ENCODE results near the gene PATL2. TPM values are rescaled to one million over a fixed set of nuclear protein-coding genes. Genes with fewer than 3 reads are reported as not detected.
"Not testable (repeated sequence)": the region's sequence is repeated elsewhere in the genome, so short reads cannot be mapped to it uniquely, and the experiment has no call there.

Gene PATL2
- total RNA-seq, 2 experiments from 2014 or later = 17.2 to 38.4 TPM

DNA sequence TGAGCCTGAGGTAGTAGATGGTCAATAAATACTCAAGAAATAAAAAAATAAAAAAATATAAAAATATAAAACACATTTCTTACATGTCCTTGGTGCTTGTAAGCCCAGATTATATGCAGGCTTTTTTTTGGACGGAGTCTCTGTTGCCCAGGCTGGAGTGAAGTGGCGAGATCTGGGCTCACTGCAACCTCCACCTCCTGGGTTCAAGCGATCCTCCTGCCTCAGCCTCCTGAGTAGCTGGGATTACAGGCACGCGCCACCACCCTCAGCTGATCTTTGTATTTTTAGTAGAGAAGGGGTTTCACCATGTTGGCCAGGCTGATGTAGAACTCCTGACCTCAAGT, 17.1 kb upstream of the PATL2 start:
- H3K9me3 Mint-ChIP-seq (ENCODE audit: low read depth); H3K27me3 Mint-ChIP-seq; DNase-seq; ATAC-seq: not testable (repeated sequence)
- Mint-ChIP-seq H3K4me3 (peak overlapping the region; percentile 94), H3K36me3 (peaks cover 26% of the 10 kb centered on the region), H3K27ac (peak overlapping the region; percentile 99), H3K4me1 (peaks cover 68% of the 10 kb centered on the region)
- CTCF ChIA-PET = interaction anchor here (0.7 to 8.6 kb wide), 9 partner anchors 8 to 144 kb away, joined by 3 to 138 read pairs (median 4); partner anchors contain the start of genes B2M, PATL2, SPG11 and TRIM69

DNA sequence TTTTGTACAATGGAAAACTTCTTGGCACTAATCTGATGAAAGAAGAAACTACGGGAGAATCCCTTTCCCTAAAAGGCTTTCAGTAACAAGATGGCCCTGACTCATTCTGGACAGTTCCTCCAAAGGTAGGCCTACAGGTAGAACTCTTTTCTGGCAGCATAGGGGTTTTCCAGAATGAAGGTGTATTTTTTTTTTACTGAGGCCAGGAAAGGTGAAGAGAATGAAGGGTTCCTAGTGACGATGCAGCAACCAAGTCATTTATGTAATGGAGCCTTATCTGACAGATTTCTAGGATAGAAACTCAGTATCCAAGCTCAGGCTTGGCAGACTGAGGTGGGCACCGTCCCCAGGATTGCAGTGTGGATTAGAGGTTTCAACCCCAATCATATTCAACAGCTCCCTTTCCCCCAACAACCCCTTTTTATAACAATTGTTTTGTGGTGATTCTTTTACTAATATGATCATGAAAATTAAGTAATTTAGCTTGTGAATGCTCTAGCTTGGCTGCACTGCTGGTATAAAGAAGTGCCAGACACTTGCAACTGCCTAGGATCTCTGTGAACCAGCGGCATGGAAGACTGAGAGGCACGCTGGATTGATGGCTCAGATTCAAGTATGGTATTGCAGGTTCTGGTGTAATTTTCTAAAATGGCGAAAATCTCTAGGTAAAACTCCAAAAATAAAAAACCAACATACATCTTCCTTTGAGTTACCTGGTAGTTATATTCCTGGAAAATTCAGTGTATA, 16.5 kb upstream of the PATL2 start:
- DNase-seq (no peak), ATAC-seq (no peak)
- no peaks in the 10 kb centered on the region for H3K27me3 Mint-ChIP-seq
- CTCF ChIA-PET = interaction anchor here (0.6 to 8.6 kb wide), 5 partner anchors 8 to 63 kb away, joined by 3 to 138 read pairs (median 57); partner anchors contain the start of genes B2M, PATL2, SPG11 and TRIM69
- H3K27ac Mint-ChIP-seq = peak overlapping the region; percentile 99
- H3K9me3 Mint-ChIP-seq (ENCODE audit: low read depth) = no peaks in the 10 kb centered on the region
- H3K4me1 Mint-ChIP-seq = peaks cover 69% of the 10 kb centered on the region
- peaks cover 24% of the 10 kb centered on the region for H3K36me3 Mint-ChIP-seq
- peak overlapping the region; percentile 94 for H3K4me3 Mint-ChIP-seq

GRCh38 chr15:44726568-44727484, 15.7 kb upstream of the PATL2 start:
- peak; percentile 62 for ATAC-seq
- peaks cover 65% of the 10 kb centered on the region for H3K4me1 Mint-ChIP-seq
- H3K27ac Mint-ChIP-seq = peak overlapping the region; percentile 99
- peaks cover 16% of the 10 kb centered on the region for H3K36me3 Mint-ChIP-seq
- CTCF ChIA-PET = interaction anchor here (0.6 to 8.6 kb wide), 6 partner anchors 8 to 62 kb away, joined by 3 to 138 read pairs (median 30); partner anchors contain the start of genes B2M, PATL2, SPG11 and TRIM69
- no peaks in the 10 kb centered on the region for H3K27me3 Mint-ChIP-seq
- H3K4me3 Mint-ChIP-seq = peak overlapping the region; percentile 94
- peak; percentile 91 for DNase-seq
- no peaks in the 10 kb centered on the region for H3K9me3 Mint-ChIP-seq (ENCODE audit: low read depth)

DNA sequence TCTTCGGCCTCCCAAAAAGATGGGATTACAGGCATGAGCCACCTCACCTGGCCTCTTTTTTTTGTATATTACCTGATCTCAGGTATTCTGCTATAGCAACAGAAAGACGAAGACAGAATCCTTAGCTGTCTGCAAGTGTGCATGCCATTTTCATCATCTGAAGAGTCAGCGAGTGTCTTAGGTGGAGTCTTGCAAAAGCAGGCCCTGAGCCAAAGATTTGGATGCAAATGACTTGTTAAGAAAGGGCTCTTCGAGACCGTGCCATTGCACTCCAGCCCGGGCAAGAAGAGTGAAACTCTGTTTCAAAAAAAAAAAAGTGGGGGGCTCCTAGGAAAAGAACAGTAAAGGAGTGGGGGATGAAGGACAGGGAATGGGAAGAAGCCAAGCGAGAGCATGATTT, 15.0 kb upstream of the PATL2 start:
- H3K4me3 Mint-ChIP-seq = peak overlapping the region; percentile 94
- H3K27ac Mint-ChIP-seq = peak overlapping the region; percentile 99
- DNase-seq = no peak
- peaks cover 9% of the 10 kb centered on the region for H3K36me3 Mint-ChIP-seq
- no peak for ATAC-seq
- H3K27me3 Mint-ChIP-seq = no peaks in the 10 kb centered on the region
- peaks cover 65% of the 10 kb centered on the region for H3K4me1 Mint-ChIP-seq
- no peaks in the 10 kb centered on the region for H3K9me3 Mint-ChIP-seq (ENCODE audit: low read depth)
- CTCF ChIA-PET = interaction anchor here (1.0 to 8.6 kb wide), 4 partner anchors 10 to 61 kb away, joined by 4 to 138 read pairs (median 84); partner anchors contain the start of genes B2M, PATL2, SPG11 and TRIM69

DNA sequence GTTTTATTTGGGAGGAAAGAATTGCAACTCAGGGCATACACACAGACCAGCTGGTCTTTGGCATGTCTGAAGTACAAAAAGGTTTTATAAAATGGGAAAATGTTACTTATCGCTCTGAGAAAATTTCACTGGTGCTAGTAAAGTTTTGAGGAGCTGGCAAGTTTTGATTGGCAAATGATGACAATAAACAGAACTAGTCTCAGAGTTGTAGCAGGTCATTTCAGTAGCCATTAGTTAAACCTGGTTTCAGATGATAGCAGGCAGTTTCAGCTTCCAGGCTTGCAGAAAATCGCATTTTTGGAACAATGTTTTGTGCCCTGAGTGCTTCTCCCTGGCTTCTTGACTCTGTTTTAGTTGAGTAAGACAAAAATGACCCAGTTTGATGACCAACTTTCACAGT, 10.9 kb upstream of the PATL2 start:
- Mint-ChIP-seq H3K9me3 (ENCODE audit: low read depth) (no peaks in the 10 kb centered on the region), H3K36me3 (peaks cover 28% of the 10 kb centered on the region), H3K4me1 (peaks cover 86% of the 10 kb centered on the region), H3K4me3 (no peak overlapping the region), H3K27me3 (no peaks in the 10 kb centered on the region), H3K27ac (peak overlapping the region; percentile 95)
- ATAC-seq = no peak
- DNase-seq = no peak
- CTCF ChIA-PET = interaction anchor here (0.6 to 6.8 kb wide), 5 partner anchors 9 to 142 kb away, joined by 3 to 75 read pairs (median 4); partner anchors contain the start of genes SPG11 and TRIM69

DNA sequence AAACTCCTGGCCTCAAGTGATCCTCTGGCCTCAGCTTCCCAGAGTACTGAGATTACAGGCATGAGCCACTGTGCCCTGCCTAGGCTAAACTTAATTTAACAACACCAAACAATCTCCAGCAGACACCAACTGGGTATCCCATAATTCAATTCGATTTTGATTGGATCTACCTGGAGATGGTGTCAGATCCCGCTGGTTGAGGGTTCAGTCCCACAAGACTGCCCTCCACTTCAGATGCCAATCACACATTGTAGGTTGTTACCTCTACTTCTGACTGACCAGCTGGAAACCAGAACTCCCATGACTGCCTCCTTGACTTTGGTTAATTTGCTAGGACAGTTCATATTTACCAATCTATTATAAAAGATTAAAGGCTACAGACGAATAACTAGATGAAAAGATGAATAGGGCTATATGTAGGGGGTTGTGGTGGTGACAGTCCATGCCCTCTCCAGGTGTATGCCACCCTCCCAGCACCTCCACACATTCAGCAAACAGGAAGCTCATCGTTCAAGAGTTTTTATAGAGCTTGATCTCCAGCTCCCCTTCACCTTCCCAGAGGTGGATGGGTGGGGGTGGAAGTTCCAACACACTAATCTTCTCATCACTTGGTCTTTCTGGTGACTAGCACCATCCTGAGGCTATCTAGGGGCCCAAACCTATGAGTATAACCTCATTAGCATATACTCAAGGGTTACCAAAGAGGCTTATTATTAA, 9.5 kb upstream of the PATL2 start:
- H3K27me3 Mint-ChIP-seq = no peaks in the 10 kb centered on the region
- H3K9me3 Mint-ChIP-seq (ENCODE audit: low read depth) = no peaks in the 10 kb centered on the region
- peak; percentile 57 for DNase-seq
- H3K27ac Mint-ChIP-seq = peak overlapping the region; percentile 95
- ATAC-seq = no peak
- H3K4me3 Mint-ChIP-seq = no peak overlapping the region
- CTCF ChIA-PET = interaction anchor here (0.8 to 6.8 kb wide), 3 partner anchors 17 to 128 kb away, joined by 4 to 75 read pairs (median 61); partner anchors contain the start of genes SPG11 and TRIM69
- peaks cover 41% of the 10 kb centered on the region for H3K36me3 Mint-ChIP-seq
- peaks cover 88% of the 10 kb centered on the region for H3K4me1 Mint-ChIP-seq

GRCh38 chr15:44720000-44720435, 8.9 kb upstream of the PATL2 start:
- not testable (repeated sequence) for H3K27me3 Mint-ChIP-seq; ATAC-seq; H3K9me3 Mint-ChIP-seq (ENCODE audit: low read depth); H3K4me3 Mint-ChIP-seq
- DNase-seq = peak; percentile 76
- H3K36me3 Mint-ChIP-seq = peaks cover 45% of the 10 kb centered on the region
- CTCF ChIA-PET = interaction anchor here (0.8 to 6.8 kb wide), 5 partner anchors 8 to 135 kb away, joined by 4 to 75 read pairs (median 4); partner anchors contain the start of genes SPG11 and TRIM69
- H3K27ac Mint-ChIP-seq = peak overlapping the region; percentile 95
- peaks cover 89% of the 10 kb centered on the region for H3K4me1 Mint-ChIP-seq

GRCh38 chr15:44719293-44719999, 8.3 kb upstream of the PATL2 start:
- ATAC-seq (peak; percentile 65), DNase-seq (peak; percentile 88)
- CTCF ChIA-PET = interaction anchor here (1.1 to 6.8 kb wide), 7 partner anchors 8 to 135 kb away, joined by 3 to 75 read pairs (median 6); partner anchors contain the start of genes SPG11 and TRIM69
- Mint-ChIP-seq H3K4me1 (peaks cover 87% of the 10 kb centered on the region), H3K9me3 (ENCODE audit: low read depth) (no peaks in the 10 kb centered on the region), H3K36me3 (peaks cover 50% of the 10 kb centered on the region), H3K27me3 (no peaks in the 10 kb centered on the region), H3K27ac (peak overlapping the region; percentile 95), H3K4me3 (peak overlapping the region; percentile 18)

- ATAC-seq (no peak), DNase-seq (no peak)
- Mint-ChIP-seq H3K4me1 (peaks cover 85% of the 10 kb centered on the region), H3K4me3 (peak overlapping the region; percentile 23), H3K27me3 (no peaks in the 10 kb centered on the region), H3K36me3 (peaks cover 55% of the 10 kb centered on the region), H3K9me3 (ENCODE audit: low read depth) (no peaks in the 10 kb centered on the region), H3K27ac (peak overlapping the region; percentile 95)
- CTCF ChIA-PET = interaction anchor here (1.1 to 6.8 kb wide), 7 partner anchors 9 to 134 kb away, joined by 3 to 75 read pairs (median 6); partner anchors contain the start of genes SPG11 and TRIM69
Observed at GRCh38 chr15:44718927-44719292, 7.8 kb upstream of the PATL2 start.

DNA sequence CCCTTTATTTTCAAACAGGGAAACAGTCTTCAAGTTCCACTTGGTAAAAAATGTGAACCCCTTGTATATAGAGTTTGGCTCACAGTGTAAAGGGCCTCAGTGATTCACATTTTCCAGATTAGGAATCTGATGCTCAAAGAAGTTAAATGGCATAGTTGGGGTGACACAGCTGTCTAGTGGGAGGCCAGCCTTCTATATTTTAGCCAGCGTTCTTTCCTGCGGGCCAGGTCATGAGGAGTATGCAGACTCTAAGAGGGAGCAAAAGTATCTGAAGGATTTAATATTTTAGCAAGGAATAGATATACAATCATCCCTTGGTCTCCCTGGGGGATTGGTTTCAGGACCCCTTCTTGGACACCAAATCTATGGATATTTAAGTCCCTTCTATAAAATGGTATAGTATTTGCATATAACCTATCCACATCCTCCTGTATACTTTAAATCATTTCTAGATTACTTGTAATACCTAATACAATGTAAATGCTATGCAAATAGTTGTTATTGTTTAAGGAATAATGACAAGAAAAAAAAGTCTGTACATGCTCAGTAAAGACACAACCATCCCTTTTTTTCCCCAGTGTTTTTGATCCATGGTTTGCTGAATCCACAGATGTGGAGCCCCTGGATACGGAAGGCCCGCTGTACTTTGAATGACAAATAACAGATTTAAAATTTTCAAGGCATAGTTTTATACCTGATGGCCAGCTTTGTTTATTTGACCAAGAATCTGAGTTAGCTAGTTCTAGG, 7.2 kb upstream of the PATL2 start:
- peaks cover 59% of the 10 kb centered on the region for H3K36me3 Mint-ChIP-seq
- DNase-seq (no peak), ATAC-seq (no peak)
- no peaks in the 10 kb centered on the region for H3K9me3 Mint-ChIP-seq (ENCODE audit: low read depth)
- H3K27me3 Mint-ChIP-seq = no peaks in the 10 kb centered on the region
- H3K4me3 Mint-ChIP-seq = peak overlapping the region; percentile 49
- peaks cover 79% of the 10 kb centered on the region for H3K4me1 Mint-ChIP-seq
- CTCF ChIA-PET = interaction anchor here (1.1 to 8.5 kb wide), 8 partner anchors 9 to 54 kb away, joined by 3 to 138 read pairs (median 34); partner anchors contain the start of genes SPG11 and TRIM69
- peak overlapping the region; percentile 95 for H3K27ac Mint-ChIP-seq

DNA sequence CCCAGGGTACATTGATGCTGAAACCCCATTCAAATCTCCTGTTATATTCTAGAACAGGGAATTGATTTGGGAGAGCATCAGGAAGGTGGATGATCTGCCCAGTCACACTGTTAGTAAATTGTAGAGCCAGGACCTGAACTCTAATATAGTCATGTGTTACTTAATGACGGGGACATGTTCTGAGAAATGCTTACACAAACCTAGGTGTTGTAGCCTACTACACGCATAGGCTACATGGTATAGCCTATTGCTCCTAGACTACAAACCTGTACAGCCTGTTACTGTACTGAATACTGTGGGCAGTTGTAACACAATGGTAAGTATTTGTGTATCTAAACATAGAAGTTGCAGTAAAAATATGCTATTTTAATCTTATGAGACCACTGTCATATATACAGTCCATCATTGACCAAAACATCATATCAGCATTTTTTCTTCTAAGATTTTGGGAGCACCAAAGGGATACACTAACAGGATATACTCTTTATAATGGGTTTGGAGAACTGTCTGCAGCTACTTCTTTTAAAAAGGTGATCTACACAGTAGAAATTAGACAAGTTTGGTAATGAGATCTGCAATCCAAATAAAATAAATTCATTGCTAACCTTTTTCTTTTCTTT, 6.0 kb upstream of the PATL2 start:
- no peaks in the 10 kb centered on the region for H3K9me3 Mint-ChIP-seq (ENCODE audit: low read depth)
- peaks cover 75% of the 10 kb centered on the region for H3K4me1 Mint-ChIP-seq
- peaks cover 71% of the 10 kb centered on the region for H3K36me3 Mint-ChIP-seq
- no peak for DNase-seq
- H3K27ac Mint-ChIP-seq = peak overlapping the region; percentile 95
- H3K27me3 Mint-ChIP-seq = no peaks in the 10 kb centered on the region
- H3K4me3 Mint-ChIP-seq = peak overlapping the region; percentile 95
- no peak for ATAC-seq
- CTCF ChIA-PET = interaction anchor here (6.0 to 8.5 kb wide), 3 partner anchors 11 to 53 kb away, joined by 75 to 138 read pairs (median 95); partner anchors contain the start of genes SPG11 and TRIM69

All from activated CD8-positive, alpha-beta memory T cell treated with anti-CD3 and anti-CD28 coated beads, Interleukin-2, amount 10 ng/mL, durations not matched to agents 7 days and 5 days (primary cell).